GM06990 (cell line): ENCODE results near the gene SRP68.
A peak's percentile ranks its signal among the peaks of the same experiment; 100 is the strongest.

ENCODE experiments used
- DNase-seq: peaks from one replicate; pipeline ENCODE4 v3.0.0-alpha.2; 2011; ENCODE audit not compliant: insufficient read length; ENCODE audit errors: extremely low read depth
- H3K27me3 ChIP-seq: replicated peaks from 2 replicates; pipeline ENCODE4 v1.6.0; 2011; ENCODE audit warnings: low read length; ENCODE audit not compliant: control insufficient read depth, insufficient read depth
- H3K36me3 ChIP-seq: 2 replicates; pipeline ENCODE4 v1.5.1; 2011; ENCODE audit warnings: low read length; ENCODE audit not compliant: control insufficient read depth, insufficient read depth
- H3K4me3 ChIP-seq: replicated peaks from 2 replicates; pipeline ENCODE4 v1.5.1; 2011; ENCODE audit warnings: low read depth, mild to moderate bottlenecking, control low read depth, low read length
- CTCF ChIP-seq: IDR thresholded peaks from 2 replicates; pipeline ENCODE4 v1.5.1; 2011; ENCODE audit warnings: low read length, control low read depth, mild to moderate bottlenecking, inconsistent platforms; ENCODE audit not compliant: insufficient read depth, poor library complexity, severe bottlenecking

Gene SRP68

DNA sequence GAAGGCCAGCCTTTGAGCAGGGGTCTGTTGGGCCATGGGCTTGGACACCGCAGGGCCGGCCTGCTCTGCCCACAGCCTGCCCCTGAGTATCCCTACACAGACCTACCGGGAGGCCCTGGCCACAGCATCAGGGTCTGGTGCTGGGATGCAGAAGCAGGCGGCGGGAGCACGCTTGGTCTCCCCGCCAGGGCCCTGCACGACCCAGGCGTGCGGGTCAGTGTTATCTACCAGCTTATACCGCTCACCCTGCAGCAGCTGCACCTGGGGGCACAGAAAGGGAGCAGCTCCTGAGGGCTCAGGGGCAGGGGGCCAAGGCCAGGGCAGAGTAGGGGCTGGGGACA, 54.0 kb downstream of the SRP68 start:
- DNase-seq: no peak
- Histone ChIP-seq H3K36me3 (no peaks in the 10 kb centered on the region), H3K4me3 (no peak overlapping the region), H3K27me3 (no peaks in the 10 kb centered on the region; the same call in 1 of the 2 replicates)
- TF ChIP-seq CTCF: no peak

DNA sequence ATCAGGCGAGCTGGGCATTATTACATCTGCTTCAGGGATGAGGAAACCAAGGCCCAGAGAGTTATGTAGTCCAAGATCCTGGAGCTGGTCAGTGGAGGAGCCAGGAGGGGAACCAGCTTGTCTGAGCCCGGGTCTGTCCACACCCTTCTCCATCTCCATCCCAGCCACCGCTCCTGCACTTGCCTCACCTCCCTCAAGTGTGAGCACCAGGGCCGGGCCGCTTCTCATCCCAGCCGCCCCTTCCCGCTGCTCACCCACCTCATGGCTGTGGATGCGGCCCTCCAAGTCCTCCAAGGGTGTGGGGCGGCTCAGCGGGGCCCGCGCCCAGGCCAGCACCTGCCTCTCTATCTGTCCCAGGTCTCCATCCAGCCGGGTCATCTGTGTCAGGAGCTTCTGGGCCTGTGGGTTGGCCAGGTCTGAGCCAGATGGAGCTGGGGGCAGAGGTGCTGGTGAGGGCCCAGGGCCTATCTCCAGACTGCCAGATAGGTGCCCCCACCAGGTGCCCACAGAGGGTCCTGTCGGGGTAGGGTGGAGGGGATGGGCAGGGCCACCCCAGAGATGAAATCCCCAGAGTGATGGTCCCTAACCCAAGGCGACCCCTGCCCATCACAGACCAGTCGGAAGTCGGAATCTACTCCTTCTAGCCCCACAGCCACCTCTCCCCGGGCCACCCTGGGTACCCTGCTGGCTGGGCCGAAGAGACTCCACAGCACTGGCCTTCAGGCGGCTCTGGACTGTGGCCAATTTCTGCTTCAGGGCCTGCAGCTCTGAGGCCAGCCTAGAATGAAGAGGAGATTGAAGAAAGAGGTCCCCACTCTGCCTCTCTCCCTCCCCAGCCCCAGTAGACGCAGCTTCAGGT, 54.6 kb downstream of the SRP68 start:
- TF ChIP-seq CTCF: no peak
- H3K27me3 ChIP-seq: no peaks in the 10 kb centered on the region; the same call in 1 of the 2 replicates
- H3K4me3 ChIP-seq: no peak overlapping the region
- no peaks in the 10 kb centered on the region for H3K36me3 ChIP-seq
- no peak for DNase-seq

DNA sequence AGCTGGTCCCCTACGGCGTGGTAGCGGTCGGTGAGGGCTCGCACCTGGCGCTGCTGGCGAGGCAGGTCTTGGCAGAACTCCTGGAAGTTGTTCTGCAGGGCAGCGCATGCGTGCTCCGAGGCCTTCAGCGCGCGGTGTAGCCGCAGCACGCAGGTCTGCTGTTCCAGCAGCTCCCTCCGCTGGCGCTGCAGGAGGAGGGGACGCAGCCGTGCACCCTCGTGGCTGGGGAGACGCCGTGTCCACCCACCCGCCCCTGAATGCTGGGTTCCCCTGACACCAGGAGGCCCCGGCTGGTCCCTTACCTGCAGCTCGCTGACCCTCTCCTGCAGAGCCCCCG, 57.4 kb downstream of the SRP68 start:
- no peak for DNase-seq
- H3K27me3 ChIP-seq: no peaks in the 10 kb centered on the region; the same call in 1 of the 2 replicates
- TF ChIP-seq CTCF: no peak
- no peak overlapping the region for H3K4me3 ChIP-seq
- no peaks in the 10 kb centered on the region for H3K36me3 ChIP-seq

DNA sequence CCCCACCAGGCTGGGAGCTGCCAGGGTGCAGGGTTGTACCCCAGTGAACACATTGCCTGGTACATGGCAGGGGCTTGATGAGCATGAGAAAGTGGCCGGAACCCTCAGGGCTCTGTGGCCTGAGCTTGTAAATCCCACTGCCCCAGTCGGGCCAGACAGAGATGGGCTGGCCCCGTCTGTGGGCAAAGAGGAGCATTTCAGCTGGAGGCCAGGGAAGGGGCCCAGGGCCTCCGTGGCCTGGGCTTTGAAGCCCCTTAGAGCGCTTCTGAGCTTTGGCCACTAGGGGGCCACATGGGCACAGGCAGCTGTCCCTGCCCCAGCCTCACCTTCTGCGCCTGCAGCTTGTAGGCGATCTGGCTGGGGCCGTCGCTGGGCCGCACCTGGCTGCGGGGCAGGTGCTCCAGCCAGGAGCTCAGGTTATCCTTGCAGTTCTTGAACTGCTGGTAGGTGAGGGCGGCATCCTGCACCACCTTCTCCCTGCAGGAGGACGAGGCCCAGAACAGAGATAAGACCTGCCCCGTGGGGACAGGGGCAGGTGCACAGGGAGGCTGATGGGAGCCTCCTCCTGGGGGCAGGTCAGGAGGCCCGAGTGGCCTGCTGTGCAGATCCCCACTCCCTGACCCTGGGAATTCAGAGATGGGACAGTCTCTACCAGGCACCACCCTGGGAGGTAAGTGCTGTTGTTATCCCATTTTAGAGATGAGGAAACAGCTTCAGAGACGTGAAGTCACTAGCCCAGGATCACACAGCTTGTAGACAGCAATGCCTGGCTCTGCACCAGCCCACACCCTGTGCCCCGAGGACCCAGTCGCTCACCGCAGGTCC, 58.0 kb downstream of the SRP68 start:
- H3K36me3 ChIP-seq: no peaks in the 10 kb centered on the region
- peak; percentile 56 for DNase-seq
- H3K4me3 ChIP-seq: no peak overlapping the region
- H3K27me3 ChIP-seq: no peaks in the 10 kb centered on the region; the same call in 1 of the 2 replicates
- peak; percentile 99 for TF ChIP-seq CTCF

GRCh38 chr17:76013377-76013932, 58.9 kb downstream of the SRP68 start:
- TF ChIP-seq CTCF: no peak
- Histone ChIP-seq H3K36me3 (no peaks in the 10 kb centered on the region), H3K27me3 (no peaks in the 10 kb centered on the region; the same call in 1 of the 2 replicates), H3K4me3 (no peak overlapping the region)
- no peak for DNase-seq
